Stimulated activated CD8-positive, alpha-beta memory T cell treated with anti-CD3 and anti-CD28 coated beads, Interleukin-2, amount 100 ng/mL, for 1 hour (primary cell): ENCODE measurements around the gene HS2ST1.
"Not testable (repeated sequence)": the region's sequence is repeated elsewhere in the genome, so short reads cannot be mapped to it uniquely, and the experiment has no call there.

Source experiments
- DNase-seq, 2 donors: peaks; one replicate each; pipeline ENCODE4 v3.0.0-alpha.2; 2020; ENCODE audit warnings: low read depth in 2 of 2

The HS2ST1 gene

DNA sequence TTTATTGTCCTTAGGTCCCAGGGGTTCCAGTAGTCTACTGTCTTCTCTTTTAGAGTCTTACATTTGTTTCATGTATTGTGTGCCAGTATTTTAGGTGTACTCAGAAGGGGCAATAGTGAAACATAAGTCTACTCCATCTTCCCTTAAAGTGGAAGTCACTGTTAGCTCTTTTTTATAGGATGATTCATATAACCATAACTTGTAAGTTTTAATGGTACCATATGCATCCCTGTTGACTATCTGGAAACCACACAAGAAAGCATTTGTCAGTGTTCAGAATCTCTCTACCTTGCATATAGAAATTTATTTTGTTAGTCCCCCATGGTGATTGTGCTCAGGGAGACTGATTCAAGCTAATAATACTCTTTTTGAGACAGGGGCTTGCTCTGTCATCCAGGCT is 149.9 kb downstream of the HS2ST1 start:
- DNase-seq: no peak

DNA sequence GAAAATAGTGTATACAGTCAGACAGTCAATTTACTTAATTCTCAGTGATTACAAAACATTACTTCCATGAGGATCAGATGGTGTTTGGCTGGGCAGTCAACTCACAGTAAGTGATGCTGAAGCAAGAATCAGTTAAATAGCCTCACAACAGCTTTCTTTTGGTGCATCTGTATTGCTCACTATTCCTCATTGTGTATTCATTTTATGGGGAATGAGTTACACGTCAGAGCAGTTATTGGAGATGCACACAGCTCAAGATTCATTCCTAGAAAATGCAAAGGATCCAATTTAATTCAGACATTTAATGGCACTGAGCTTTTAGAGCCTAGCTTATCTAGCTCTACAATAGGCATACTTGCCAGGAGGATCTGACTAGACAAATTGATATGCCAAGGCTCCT is 150.6 kb downstream of the HS2ST1 start:
- no peak for DNase-seq

DNA sequence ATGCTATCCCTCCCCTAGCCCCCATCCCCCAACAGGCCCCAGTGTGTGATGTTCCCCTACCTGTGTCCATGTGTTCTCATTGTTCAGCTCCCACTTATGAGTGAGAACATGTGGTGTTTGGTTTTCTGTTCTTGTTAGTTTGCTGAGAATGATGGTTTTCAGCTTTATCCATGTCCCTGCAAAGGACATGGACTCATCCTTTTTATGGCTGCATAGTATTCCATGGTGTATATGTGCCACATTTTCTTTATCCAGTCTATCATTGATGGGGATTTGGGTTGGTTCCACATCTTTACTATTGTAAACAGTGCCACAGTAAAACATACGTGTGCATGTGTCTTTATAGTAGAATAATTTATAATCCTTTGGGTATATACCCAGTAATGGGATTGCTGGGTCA is 152.3 kb downstream of the HS2ST1 start:
- not testable (repeated sequence) for DNase-seq

DNA sequence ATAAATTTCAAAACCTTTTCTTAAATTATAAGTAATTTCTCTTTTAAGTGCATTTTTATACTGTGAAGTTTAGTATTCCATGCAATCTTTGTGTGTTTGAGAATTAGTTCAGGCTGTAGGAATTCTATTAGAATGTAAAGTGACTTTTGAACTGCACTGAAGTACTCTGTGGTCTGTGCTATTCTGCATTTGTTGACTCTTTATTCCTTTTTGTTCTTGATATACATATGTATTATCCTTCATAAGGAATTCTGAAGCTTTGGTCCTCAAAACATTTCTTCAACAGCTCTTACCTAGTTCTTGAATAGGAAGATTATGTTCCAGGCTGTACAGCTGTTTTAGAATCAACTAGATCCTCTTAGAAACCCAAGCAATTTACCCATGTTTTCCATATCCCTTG is 158.0 kb downstream of the HS2ST1 start:
- DNase-seq: no peak

DNA sequence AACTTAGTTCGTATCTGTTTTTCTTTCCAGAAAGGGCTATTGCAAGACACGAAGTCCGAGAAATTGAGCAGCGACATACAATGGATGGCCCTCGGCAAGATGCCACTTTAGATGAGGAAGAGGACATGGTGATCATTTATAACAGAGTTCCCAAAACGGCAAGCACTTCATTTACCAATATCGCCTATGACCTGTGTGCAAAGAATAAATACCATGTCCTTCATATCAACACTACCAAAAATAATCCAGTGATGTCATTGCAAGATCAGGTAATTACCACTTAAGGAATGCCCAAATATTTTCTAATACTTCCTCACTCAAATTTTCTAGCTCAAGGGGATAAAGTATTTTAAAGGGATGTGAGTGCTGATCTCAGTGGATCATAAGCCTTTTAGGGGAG is 158.5 kb downstream of the HS2ST1 start:
- no peak for DNase-seq

DNA sequence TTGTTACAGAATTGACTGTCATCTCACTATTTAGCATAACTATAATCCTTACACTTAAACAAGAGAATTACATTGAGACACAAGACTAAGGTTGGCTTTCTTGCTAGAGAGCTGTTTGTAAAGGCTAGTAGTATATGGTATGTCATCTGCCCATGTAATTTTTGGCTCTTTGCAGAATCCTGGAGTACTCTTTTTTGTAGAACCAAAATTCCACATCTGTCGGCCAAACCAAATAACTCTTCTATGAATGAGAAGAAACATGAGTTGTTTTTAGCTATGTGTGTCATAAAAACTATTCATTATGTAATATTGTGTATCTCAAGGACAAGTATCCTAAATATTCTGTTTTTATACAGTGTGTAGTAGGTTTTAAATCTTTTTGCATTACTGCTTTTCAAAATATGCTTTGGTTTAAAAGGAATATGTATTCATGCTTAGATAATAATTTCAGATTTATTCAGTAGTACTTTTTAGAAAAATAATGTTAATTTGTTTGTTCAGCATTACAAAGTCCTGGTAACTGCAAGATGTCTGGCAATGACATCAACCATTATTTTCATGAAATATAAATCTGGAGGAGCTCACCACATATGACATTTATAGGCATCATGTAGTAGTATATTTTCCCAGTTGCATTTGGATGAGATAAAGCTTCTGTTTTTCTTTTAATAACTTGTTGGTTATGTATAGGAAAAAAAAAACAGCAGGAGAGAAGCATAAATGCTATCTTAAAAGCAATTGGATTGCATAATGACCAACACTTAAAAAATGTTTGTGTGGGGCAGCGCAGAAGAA is 159.8 kb downstream of the HS2ST1 start:
- DNase-seq: no peak

DNA sequence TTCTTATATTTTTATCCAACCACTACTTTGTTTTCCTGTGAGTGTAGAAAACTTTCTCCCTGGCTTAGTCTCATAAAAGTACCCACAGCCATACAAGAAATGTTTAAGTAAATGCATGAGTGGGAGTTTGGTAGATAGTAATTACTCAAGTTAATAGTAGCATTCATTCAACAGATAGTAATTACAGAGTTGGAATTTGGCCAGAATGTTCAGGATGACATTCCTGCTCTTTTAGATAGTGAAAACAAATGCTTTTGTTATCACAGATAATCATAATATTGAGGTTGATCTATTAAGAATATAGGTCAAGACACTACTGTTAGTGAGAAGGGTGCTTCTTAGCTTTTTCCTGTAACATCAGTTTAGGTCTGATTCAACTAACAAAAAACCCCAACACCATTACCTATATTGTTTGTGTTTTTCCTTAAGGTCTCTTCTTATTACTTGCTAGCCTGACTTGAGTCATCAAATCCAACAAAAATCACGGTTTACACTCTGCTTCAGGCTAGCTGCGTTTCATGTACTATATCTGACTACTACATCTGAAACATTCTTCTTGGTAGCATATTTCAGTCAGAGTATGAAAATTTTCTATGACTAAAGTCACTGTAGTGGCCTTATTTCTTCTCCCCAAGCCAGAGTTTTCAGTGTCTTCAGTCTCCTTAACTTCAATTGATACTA is 163.7 kb downstream of the HS2ST1 start:
- DNase-seq: no peak

DNA sequence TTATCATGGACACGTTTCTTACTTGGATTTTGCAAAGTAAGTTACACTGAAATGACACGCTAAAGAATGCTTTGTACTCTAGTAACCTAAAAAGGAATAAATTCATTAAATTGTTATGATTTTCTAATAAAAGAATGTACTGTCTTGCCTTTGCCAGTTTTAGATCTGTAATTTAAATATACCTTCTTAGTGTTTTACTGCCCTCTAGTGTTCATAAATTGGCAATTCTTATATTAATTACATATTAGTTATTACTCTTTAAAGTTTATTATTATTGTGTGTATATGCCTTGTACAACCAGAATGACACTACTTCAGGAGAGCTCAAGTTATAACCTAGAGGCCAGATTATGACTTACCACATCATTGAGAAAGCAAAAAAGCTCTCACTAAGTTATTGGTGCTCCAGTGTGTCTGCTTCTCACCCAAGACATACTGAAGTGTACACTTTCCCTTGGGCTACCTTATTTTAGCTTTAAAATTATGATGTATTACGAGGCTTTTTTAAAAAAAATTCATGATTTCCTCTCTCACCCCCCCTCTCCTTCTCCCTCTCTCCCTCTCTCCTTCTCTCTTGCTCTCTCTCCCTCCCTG is 169.9 kb downstream of the HS2ST1 start:
- no peak for DNase-seq

DNA sequence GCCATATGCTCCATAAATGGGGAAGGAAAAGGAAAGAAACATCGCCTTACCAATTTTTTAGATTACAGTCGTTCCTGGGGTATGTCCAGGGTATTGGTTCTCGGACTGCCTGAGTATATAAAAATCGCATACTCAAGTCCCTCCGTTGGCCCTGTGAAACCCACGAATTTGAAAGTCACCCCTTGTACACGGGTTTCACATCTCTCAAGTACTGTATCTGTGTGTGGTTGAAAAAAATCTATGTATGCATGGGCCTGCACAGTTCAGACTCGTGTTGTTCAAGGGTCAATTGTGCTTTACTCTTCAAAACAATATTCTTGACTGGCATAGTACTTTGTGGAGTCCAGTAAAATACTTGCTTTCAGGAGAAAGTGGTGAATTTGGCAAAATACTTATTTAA is 171.7 kb downstream of the HS2ST1 start:
- DNase-seq: no peak

DNA sequence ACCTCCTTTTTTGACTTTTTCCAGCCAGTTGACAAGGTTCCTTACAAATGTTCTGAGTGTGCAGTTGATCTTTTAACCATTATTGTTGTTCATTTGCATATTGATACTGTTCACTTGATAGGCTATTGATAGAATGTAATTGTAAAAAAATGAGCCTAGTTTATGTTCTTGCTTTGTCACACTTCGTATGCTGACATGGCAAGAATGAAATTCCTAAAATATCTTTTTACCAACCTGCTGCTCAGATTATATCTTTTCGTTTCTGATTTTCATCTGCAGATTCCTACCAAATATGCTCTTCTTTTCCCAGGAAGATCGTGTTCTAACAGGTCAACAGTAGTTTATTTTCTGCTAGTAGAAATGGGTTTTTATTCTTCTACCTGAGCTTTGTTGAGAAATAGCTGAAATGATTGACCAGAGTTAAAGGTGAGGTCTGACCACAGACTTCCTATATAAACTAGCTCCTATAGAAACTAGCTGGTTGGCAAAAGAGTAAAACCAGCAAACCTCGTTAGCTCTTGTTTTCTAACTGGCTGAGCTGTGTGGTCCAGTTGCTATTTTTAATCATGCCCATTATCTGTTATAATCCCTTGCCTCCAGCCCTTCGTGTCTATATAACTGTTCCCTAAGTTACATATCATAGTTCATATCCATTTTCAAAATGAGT is 174.8 kb downstream of the HS2ST1 start:
- no peak for DNase-seq

DNA sequence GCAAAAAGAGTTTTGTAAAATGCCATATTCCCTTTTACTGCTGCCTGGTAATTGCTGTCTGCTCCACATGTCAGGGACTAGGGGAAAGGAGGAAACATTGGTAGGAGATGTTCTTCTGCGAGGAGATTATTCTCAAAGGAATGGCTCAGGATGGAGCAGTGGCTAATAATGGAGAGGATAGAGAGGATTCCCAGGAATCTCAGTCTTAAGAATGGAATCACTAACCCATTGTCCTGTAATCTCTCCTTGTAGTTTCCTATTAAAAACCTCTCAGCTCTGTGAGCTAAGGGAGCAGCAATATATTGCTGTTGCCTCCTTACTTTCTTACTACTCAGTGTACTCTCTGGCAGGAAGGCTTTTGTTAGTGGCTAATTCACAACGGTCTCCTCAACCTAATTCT is 175.4 kb downstream of the HS2ST1 start:
- no peak for DNase-seq

DNA sequence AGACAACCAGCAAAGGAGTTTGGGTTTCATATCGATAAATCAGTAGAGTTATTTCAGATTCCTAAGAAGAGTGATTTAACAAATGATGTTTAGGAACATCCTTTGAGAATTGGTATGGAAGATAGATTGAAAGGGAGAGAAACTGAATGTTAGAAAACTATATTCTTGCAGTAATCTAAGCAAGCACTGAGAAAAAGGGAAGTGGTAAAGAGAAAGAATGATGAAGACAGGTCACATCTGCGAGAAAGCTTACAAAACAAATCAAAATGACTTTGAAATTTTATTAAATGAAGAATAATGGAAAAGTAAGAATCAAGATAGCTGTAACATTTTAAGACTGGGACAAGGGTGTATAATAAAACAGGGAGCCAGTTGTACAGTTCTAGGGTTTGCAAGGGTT is 177.0 kb downstream of the HS2ST1 start:
- DNase-seq: no peak

DNA sequence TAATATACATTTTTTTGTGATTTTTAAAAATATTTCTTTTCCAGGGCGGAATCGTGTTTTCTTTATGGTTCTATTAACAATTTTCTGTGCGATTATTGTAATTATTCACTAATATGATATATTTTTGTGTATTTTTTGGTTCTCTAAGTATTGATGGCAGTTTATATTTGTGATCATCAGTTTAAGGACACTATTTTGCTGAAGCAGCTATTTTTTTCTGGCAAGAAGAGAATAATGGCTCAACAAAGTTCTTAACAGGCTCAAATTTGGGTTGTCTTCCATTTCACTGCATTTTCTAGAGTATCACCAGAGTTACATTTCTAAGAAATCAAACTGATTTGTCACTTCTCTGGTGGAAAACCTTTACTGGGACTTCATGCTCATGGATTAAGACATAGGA is 178.4 kb downstream of the HS2ST1 start:
- no peak for DNase-seq

DNA sequence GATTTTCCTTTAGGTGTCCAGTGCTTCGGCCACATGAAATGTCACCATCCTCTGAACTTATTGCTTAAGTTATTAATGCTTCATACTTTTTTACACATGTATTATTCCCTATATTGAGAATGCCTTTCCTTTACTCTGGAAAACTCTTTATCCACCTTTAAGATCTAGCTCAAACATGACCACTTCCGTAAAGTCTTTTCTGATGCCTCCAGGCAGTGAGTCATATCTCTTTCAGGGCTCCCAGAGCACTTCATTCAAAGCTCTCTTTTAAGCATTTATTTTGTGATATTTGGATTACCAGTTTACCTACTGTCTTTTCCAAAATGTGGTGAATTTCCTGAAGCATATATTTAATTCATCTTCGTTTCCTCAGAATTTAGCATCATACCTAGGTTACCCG is 178.9 kb downstream of the HS2ST1 start:
- no peak for DNase-seq

DNA sequence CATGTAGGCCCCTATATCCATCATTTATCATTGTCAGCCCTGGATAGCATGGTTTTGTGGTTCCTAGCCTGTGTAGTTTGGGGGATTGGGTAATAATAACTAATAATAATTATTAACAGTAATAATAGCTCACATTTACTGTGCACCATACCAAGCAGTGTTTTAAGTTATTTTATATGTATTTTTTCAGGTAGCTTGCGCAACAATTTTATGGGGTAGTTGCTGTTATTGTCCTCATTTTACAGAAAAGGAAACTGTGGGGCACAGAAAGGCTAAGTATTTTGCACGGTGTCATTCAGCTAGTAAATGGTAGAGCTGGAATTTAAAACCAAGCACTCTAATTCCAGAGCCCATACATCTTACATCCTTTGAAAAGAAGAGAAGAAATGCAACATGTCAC is 179.8 kb downstream of the HS2ST1 start:
- no peak for DNase-seq

DNA sequence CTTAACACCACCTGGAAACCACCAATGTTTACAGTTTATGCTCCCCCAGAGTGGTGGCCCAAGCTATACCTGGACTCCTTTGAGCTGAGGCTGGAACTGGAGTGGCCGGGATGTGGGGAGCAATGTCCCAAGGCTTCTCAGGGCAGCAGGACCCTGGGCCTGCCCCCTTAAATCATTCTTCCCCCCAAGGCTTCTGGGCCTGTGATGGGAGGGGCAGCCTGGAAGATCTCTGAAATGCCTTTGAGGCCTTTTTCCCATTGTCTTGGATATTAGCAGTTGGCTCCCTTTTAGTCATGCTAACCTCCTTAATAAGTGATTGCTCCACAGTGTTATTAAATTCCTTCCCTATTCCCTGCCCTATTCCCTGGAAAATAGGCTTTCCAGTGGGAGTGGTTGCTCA is 185.8 kb downstream of the HS2ST1 start:
- DNase-seq: no peak

DNA sequence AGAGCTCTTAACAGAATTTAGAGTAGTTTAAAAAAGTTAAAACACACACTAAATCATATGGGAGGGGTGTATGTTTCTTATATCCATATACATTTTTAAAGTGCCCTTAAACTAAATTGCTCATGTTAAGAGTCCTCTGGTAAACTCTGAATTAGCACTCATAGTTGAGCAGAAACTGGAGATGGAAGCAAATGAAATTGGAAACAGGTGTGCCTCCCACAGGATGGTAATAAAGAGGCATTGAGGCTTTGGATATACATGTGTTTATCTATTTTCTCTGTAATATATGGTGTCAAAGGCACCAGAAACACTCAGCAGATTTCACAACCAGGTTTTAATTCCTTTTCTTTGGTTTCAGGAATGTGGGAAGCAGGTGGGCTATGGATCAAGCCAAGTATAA is 188.6 kb downstream of the HS2ST1 start:
- no peak for DNase-seq

DNA sequence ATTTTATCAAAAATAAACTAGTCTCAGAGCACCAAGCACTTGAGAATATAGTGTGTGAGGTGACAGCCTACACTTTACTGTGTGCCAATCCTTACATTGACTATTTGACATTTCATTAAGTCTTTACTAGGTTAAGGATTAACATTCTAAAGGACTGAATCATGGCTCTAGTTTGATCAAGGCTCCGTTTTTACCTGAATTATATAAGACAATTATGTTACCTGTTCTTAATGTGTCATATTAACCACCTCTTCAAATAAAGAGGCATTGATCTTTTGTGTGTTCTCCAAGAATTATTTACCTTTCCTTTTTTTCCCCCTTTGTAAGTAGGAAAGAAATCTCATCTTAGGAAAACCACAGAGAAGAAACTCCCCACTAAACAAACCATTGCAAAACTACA is 189.7 kb downstream of the HS2ST1 start:
- DNase-seq: no peak

DNA sequence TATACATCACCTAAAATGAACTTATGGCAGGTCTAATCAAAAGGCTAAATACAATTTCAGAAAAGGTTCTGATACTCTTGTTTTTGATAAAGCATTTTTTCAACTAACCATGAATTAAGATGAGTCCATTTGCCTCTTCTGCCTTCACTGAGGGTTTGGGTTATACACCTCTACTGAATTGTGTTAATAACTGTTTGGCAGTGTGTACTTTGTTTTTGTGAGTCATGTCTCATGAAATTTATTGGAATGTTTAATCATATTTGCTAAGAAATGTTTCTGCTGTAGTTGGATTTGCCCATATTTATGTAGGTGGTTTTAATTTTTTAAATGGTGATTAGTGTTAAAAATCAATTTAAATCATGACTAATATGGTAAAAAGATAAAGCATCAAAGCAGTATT is 190.5 kb downstream of the HS2ST1 start:
- no peak for DNase-seq

DNA sequence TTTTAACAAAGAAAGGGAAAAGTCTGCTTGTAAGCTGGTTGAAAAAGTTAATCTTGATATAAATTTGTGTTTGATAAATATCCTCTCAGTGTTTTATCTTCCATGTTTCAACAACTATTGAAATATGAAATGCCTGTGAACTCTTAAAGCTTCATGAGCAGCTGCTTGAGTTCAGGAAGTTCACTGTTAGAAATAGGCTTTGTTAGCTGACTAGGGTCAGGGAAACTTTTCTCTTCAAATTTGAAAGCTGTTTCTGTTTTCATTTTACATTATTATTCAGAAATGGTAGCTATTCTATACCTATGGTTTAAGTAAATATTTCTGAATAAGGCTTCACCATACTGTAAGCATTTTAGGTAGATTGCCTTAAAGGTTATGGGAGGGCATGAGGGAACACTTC is 191.7 kb downstream of the HS2ST1 start:
- DNase-seq: no peak

DNA sequence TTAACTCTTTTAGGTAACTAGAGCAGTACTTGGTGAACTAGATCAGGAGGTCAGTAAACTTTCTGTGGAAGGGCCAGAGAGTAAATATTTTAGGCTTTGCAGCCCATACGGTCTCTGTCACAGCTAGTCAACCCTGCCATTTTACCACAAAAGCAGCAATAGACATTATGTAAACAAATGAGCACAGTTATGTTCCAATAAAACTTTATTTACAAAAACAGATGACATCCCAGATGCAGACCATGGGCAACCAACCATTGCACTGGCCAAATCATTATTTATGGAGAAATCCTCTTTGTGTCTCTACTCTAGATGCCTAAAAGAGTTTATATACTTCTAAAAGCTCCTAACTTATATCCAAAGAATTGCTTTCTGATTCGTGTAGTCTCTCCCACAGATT is 192.4 kb downstream of the HS2ST1 start:
- DNase-seq: no peak

DNA sequence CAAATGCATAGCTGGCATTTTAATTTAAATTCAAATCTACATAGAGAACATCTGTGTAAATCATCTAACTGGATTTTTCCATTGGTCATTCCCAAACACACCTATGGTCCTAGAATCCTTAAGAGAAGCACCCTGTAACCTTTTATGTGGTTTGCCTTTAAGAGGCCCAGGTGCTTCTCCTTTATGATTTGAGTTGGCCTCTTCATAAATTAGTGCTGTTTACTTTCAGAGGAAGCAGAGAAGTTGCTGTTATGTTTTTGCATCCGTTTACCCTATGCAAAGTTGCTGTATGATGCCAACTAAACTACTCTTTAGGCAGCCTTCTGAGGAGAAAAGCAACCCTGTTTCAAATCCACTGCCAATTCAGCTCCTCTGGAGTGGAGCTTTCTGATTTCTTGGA is 193.8 kb downstream of the HS2ST1 start:
- no peak for DNase-seq
